ENCODE data around the gene DLX4.

The DLX4 gene

GRCh38 chr17:49946964-49947584 is 21.9 kb upstream of the DLX4 start:
- TF ChIP-seq, protein P1, sequence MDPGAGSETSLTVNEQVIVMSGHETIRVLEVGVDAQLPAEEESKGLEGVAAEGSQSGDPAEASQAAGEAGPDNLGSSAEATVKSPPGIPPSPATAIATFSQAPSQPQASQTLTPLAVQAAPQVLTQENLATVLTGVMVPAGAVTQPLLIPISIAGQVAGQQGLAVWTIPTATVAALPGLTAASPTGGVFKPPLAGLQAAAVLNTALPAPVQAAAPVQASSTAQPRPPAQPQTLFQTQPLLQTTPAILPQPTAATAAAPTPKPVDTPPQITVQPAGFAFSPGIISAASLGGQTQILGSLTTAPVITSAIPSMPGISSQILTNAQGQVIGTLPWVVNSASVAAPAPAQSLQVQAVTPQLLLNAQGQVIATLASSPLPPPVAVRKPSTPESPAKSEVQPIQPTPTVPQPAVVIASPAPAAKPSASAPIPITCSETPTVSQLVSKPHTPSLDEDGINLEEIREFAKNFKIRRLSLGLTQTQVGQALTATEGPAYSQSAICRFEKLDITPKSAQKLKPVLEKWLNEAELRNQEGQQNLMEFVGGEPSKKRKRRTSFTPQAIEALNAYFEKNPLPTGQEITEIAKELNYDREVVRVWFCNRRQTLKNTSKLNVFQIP (CRISPR knock-in tag; IDR thresholded peaks at IDR 0.05; ENCODE audit: borderline replicate concordance, low read depth), result no peak
- no peak for TF ChIP-seq PPARA (CRISPR knock-in tag; IDR thresholded peaks at IDR 0.05; ENCODE audit: borderline replicate concordance)
- no peak for TF ChIP-seq RARB (CRISPR knock-in tag; IDR thresholded peaks at IDR 0.05)
- TF ChIP-seq SNAI2 (CRISPR knock-in tag; IDR thresholded peaks at IDR 0.05), result no peak
- TF ChIP-seq, protein P2, sequence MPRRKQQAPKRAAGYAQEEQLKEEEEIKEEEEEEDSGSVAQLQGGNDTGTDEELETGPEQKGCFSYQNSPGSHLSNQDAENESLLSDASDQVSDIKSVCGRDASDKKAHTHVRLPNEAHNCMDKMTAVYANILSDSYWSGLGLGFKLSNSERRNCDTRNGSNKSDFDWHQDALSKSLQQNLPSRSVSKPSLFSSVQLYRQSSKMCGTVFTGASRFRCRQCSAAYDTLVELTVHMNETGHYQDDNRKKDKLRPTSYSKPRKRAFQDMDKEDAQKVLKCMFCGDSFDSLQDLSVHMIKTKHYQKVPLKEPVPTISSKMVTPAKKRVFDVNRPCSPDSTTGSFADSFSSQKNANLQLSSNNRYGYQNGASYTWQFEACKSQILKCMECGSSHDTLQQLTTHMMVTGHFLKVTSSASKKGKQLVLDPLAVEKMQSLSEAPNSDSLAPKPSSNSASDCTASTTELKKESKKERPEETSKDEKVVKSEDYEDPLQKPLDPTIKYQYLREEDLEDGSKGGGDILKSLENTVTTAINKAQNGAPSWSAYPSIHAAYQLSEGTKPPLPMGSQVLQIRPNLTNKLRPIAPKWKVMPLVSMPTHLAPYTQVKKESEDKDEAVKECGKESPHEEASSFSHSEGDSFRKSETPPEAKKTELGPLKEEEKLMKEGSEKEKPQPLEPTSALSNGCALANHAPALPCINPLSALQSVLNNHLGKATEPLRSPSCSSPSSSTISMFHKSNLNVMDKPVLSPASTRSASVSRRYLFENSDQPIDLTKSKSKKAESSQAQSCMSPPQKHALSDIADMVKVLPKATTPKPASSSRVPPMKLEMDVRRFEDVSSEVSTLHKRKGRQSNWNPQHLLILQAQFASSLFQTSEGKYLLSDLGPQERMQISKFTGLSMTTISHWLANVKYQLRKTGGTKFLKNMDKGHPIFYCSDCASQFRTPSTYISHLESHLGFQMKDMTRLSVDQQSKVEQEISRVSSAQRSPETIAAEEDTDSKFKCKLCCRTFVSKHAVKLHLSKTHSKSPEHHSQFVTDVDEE (CRISPR knock-in tag; IDR thresholded peaks at IDR 0.05), result no peak
- TF ChIP-seq BACH2 (CRISPR knock-in tag; IDR thresholded peaks at IDR 0.05; ENCODE audit: borderline replicate concordance), result no peak
- TF ChIP-seq, protein P3, sequence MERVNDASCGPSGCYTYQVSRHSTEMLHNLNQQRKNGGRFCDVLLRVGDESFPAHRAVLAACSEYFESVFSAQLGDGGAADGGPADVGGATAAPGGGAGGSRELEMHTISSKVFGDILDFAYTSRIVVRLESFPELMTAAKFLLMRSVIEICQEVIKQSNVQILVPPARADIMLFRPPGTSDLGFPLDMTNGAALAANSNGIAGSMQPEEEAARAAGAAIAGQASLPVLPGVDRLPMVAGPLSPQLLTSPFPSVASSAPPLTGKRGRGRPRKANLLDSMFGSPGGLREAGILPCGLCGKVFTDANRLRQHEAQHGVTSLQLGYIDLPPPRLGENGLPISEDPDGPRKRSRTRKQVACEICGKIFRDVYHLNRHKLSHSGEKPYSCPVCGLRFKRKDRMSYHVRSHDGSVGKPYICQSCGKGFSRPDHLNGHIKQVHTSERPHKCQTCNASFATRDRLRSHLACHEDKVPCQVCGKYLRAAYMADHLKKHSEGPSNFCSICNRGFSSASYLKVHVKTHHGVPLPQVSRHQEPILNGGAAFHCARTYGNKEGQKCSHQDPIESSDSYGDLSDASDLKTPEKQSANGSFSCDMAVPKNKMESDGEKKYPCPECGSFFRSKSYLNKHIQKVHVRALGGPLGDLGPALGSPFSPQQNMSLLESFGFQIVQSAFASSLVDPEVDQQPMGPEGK (CRISPR knock-in tag; IDR thresholded peaks at IDR 0.05; ENCODE audit: borderline replicate concordance), result no peak
- TF ChIP-seq ZNF8 (CRISPR knock-in tag; IDR thresholded peaks at IDR 0.05), result no peak
- no peak for TF ChIP-seq CSDC2 (CRISPR knock-in tag; IDR thresholded peaks at IDR 0.05)
- TF ChIP-seq, protein P4, sequence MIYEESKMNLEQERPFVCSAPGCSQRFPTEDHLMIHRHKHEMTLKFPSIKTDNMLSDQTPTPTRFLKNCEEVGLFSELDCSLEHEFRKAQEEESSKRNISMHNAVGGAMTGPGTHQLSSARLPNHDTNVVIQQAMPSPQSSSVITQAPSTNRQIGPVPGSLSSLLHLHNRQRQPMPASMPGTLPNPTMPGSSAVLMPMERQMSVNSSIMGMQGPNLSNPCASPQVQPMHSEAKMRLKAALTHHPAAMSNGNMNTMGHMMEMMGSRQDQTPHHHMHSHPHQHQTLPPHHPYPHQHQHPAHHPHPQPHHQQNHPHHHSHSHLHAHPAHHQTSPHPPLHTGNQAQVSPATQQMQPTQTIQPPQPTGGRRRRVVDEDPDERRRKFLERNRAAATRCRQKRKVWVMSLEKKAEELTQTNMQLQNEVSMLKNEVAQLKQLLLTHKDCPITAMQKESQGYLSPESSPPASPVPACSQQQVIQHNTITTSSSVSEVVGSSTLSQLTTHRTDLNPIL (CRISPR knock-in tag; IDR thresholded peaks at IDR 0.05; ENCODE audit: low read depth), result no peak
- TF ChIP-seq ZNF565 (CRISPR knock-in tag; conservative IDR thresholded peaks at IDR 0.05; ENCODE audit: low read depth), result no peak
- no peak for TF ChIP-seq ARNTL (CRISPR knock-in tag; IDR thresholded peaks at IDR 0.05; ENCODE audit: borderline replicate concordance, low read depth)
- TF ChIP-seq ZNF70 (CRISPR knock-in tag; IDR thresholded peaks at IDR 0.05), result no peak
- no peak for TF ChIP-seq ISL1 (CRISPR knock-in tag; IDR thresholded peaks at IDR 0.05)
- TF ChIP-seq TCF4 (CRISPR knock-in tag; IDR thresholded peaks at IDR 0.05; ENCODE audit: borderline replicate concordance), result no peak
- ATAC-seq, result no peak

GRCh38 chr17:49949634-49950033 is 19.4 kb upstream of the DLX4 start:
- ATAC-seq, result no peak
- TF ChIP-seq ZFP30 (CRISPR knock-in tag; IDR thresholded peaks at IDR 0.05) (no peak), GLIS3 (CRISPR knock-in tag; IDR thresholded peaks at IDR 0.05) (no peak), CSRNP3 (CRISPR knock-in tag; IDR thresholded peaks at IDR 0.05) (no peak), RARB (CRISPR knock-in tag; IDR thresholded peaks at IDR 0.05) (no peak), ESRRG (CRISPR knock-in tag; IDR thresholded peaks at IDR 0.05) (no peak), SNAI2 (CRISPR knock-in tag; IDR thresholded peaks at IDR 0.05) (no peak), ZNF565 (CRISPR knock-in tag; conservative IDR thresholded peaks at IDR 0.05; ENCODE audit: low read depth) (no peak), ISL1 (CRISPR knock-in tag; IDR thresholded peaks at IDR 0.05) (no peak), BACH2 (CRISPR knock-in tag; IDR thresholded peaks at IDR 0.05; ENCODE audit: borderline replicate concordance) (no peak), TCF4 (CRISPR knock-in tag; IDR thresholded peaks at IDR 0.05; ENCODE audit: borderline replicate concordance) (no peak)
- TF ChIP-seq, protein P4 (CRISPR knock-in tag; IDR thresholded peaks at IDR 0.05; ENCODE audit: low read depth), result no peak
